22Rv1 (cell line): ENCODE results near the gene SLC19A1.

Experiments
- ZFX ChIP-seq: fragments of 450-650 bp; IDR thresholded peaks from 2 replicates; pipeline ENCODE4 v1.6.1; 2017; ENCODE audit warnings: antibody characterized with exemption, borderline replicate concordance
- TF ChIP-seq, protein P1 (sequence below): fragments of 450-650 bp; IDR thresholded peaks from 2 replicates; pipeline ENCODE4 v1.5.1; 2017; ENCODE audit warnings: mild to moderate bottlenecking

DNA sequence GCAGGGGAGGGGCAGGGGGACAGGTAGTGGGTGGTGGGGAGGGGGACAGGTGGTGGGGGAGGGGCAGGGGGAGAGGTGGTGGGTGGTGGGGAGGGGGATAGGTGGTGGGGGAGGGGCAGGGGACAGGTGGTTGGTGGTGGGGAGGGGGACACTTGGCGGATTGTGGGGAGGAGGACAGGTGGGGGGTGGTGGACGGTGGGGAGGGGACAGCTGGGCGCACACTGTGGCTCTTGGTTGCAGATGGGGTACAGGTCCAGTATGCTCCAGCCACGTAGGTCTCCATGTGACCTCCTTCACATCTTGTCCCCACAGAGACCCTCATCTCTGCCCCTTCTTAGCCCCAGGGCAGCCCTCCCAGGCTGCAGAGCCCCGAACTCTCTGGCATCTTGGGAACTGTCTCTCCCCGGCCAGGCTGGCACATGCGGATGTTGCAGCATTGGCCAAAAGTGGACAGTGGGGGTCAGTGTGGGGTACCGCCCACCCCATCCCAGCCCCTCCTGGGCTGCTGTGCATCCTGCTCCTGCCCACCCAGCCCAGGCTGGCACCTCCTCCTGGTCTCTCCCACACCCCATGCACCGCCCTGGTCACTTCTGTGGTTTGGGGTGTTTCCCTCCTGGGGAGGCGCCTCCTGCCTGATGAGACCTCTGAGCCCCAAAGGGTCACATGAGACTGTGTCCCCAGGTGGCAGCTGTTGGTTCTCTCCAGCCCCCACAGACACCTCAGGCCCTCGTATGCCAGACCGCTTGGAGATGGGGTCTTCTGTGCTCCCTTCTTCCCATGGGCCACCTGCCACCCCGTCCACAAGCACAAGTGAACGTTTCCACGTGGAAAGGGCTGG lies 7.6 kb upstream of the SLC19A1 start:
- TF ChIP-seq, protein P1, sequence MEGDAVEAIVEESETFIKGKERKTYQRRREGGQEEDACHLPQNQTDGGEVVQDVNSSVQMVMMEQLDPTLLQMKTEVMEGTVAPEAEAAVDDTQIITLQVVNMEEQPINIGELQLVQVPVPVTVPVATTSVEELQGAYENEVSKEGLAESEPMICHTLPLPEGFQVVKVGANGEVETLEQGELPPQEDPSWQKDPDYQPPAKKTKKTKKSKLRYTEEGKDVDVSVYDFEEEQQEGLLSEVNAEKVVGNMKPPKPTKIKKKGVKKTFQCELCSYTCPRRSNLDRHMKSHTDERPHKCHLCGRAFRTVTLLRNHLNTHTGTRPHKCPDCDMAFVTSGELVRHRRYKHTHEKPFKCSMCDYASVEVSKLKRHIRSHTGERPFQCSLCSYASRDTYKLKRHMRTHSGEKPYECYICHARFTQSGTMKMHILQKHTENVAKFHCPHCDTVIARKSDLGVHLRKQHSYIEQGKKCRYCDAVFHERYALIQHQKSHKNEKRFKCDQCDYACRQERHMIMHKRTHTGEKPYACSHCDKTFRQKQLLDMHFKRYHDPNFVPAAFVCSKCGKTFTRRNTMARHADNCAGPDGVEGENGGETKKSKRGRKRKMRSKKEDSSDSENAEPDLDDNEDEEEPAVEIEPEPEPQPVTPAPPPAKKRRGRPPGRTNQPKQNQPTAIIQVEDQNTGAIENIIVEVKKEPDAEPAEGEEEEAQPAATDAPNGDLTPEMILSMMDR, result no peak
- no peak for TF ChIP-seq ZFX
